ENCODE results near the gene RPL10.
A peak's percentile ranks its signal among the peaks of the same experiment; 100 is the strongest.

Gene RPL10

GRCh38 chrX:154402622-154403127, 4.5 kb downstream of the RPL10 start:
- no peak overlapping the region for H2AFZ ChIP-seq (ENCODE audit: low read length, unreplicated experiment)
- H3K36me3 ChIP-seq (ENCODE audit: insufficient read depth, low read length): peaks cover 14% of the 10 kb centered on the region; the same call in 1 of the 2 replicates
- peaks cover 16% of the 10 kb centered on the region for H3K79me2 ChIP-seq (ENCODE audit: control insufficient read depth, insufficient read depth, low read length, unreplicated experiment)
- H3K27me3 ChIP-seq (ENCODE audit: insufficient read depth, low read length): no peaks in the 10 kb centered on the region
- H3K4me1 ChIP-seq (ENCODE audit: control insufficient read depth, insufficient read depth, low read length, unreplicated experiment): peaks cover 3% of the 10 kb centered on the region
- no peak overlapping the region for H3K27ac ChIP-seq (ENCODE audit: low read depth, low read length)
- H3K4me3 ChIP-seq (ENCODE audit: low read depth, low read length): no peak overlapping the region

GRCh38 chrX:154403192-154403591, 5.0 kb downstream of the RPL10 start:
- Histone ChIP-seq H3K36me3 (ENCODE audit: insufficient read depth, low read length) (peaks cover 14% of the 10 kb centered on the region; the same call in 1 of the 2 replicates), H3K27ac (ENCODE audit: low read depth, low read length) (no peak overlapping the region), H3K4me1 (ENCODE audit: control insufficient read depth, insufficient read depth, low read length, unreplicated experiment) (peaks cover 3% of the 10 kb centered on the region), H3K27me3 (ENCODE audit: insufficient read depth, low read length) (no peaks in the 10 kb centered on the region), H3K4me3 (ENCODE audit: low read depth, low read length) (no peak overlapping the region), H2AFZ (ENCODE audit: low read length, unreplicated experiment) (no peak overlapping the region), H3K79me2 (ENCODE audit: control insufficient read depth, insufficient read depth, low read length, unreplicated experiment) (peaks cover 17% of the 10 kb centered on the region)

GRCh38 chrX:154403858-154404257, 5.7 kb downstream of the RPL10 start:
- H3K4me1 ChIP-seq (ENCODE audit: control insufficient read depth, insufficient read depth, low read length, unreplicated experiment): peaks cover 5% of the 10 kb centered on the region
- peaks cover 17% of the 10 kb centered on the region for H3K79me2 ChIP-seq (ENCODE audit: control insufficient read depth, insufficient read depth, low read length, unreplicated experiment)
- H3K4me3 ChIP-seq (ENCODE audit: low read depth, low read length): no peak overlapping the region
- H2AFZ ChIP-seq (ENCODE audit: low read length, unreplicated experiment): no peak overlapping the region
- H3K27ac ChIP-seq (ENCODE audit: low read depth, low read length): no peak overlapping the region
- H3K27me3 ChIP-seq (ENCODE audit: insufficient read depth, low read length): no peaks in the 10 kb centered on the region
- H3K36me3 ChIP-seq (ENCODE audit: insufficient read depth, low read length): peaks cover 12% of the 10 kb centered on the region; the same call in 1 of the 2 replicates

DNA sequence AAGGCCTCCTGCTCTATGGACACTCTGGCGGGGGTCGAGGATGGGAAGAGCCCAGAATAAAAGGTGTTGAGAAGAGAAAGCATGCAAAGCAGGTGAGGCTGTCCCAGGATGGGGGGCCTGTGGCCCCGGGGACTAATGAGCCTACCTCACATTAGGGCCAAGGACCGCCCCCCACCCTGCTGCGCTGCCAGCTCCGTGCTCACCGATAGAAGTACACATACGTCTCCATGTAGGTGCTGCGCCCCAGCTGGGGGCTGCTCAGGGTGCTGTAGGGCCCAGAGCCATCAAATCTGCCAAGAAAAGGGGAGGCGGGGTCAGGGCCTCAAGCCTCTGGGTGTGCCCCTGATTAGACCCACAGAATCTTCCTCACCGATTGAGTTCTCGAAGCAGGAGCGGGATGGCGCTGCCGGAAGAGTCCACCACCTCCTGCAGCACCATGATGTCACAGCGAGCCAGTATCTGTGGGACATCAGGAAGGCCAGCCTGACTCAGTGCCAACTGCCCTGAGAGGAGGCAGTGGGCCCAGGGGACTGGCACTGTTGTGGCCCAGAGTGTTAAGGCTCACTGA, 6.5 kb downstream of the RPL10 start:
- H3K36me3 ChIP-seq (ENCODE audit: insufficient read depth, low read length): peaks cover 4% of the 10 kb centered on the region; the same call in 1 of the 2 replicates
- no peaks in the 10 kb centered on the region for H3K27me3 ChIP-seq (ENCODE audit: insufficient read depth, low read length)
- peaks cover 16% of the 10 kb centered on the region for H3K79me2 ChIP-seq (ENCODE audit: control insufficient read depth, insufficient read depth, low read length, unreplicated experiment)
- no peak overlapping the region for H3K4me3 ChIP-seq (ENCODE audit: low read depth, low read length)
- peaks cover 5% of the 10 kb centered on the region for H3K4me1 ChIP-seq (ENCODE audit: control insufficient read depth, insufficient read depth, low read length, unreplicated experiment)
- H3K27ac ChIP-seq (ENCODE audit: low read depth, low read length): no peak overlapping the region
- H2AFZ ChIP-seq (ENCODE audit: low read length, unreplicated experiment): no peak overlapping the region

GRCh38 chrX:154408659-154409221, 10.6 kb downstream of the RPL10 start:
- peak overlapping the region; percentile 59 for H3K27ac ChIP-seq (ENCODE audit: low read depth, low read length)

GRCh38 chrX:154409222-154409871, 11.2 kb downstream of the RPL10 start, which contains the start of gene DNASE1L1:
Gene DNASE1L1, minus strand, starts transcription at chrX:154409254. Its CDS starts 3,686 bp downstream, at chrX:154405568.
- Histone ChIP-seq H3K36me3 (ENCODE audit: insufficient read depth, low read length) (no peaks in the 10 kb centered on the region), H3K4me3 (ENCODE audit: low read depth, low read length) (peak within 1 kb of the TSS; percentile 80), H3K27ac (ENCODE audit: low read depth, low read length) (peak within 1 kb of the TSS; percentile 59), H3K4me1 (ENCODE audit: control insufficient read depth, insufficient read depth, low read length, unreplicated experiment) (peaks cover 11% of the 10 kb centered on the region), H3K27me3 (ENCODE audit: insufficient read depth, low read length) (no peaks in the 10 kb centered on the region), H3K79me2 (ENCODE audit: control insufficient read depth, insufficient read depth, low read length, unreplicated experiment) (peaks cover 12% of the 10 kb centered on the region), H2AFZ (ENCODE audit: low read length, unreplicated experiment) (no peak within 1 kb of the TSS)

More at GRCh38 chrX:154408659-154409221, 10.6 kb downstream of the RPL10 start:
- Histone ChIP-seq H3K4me3 (ENCODE audit: low read depth, low read length) (peak overlapping the region; percentile 80), H3K36me3 (ENCODE audit: insufficient read depth, low read length) (no peaks in the 10 kb centered on the region), H3K79me2 (ENCODE audit: control insufficient read depth, insufficient read depth, low read length, unreplicated experiment) (peaks cover 12% of the 10 kb centered on the region), H2AFZ (ENCODE audit: low read length, unreplicated experiment) (no peak overlapping the region), H3K4me1 (ENCODE audit: control insufficient read depth, insufficient read depth, low read length, unreplicated experiment) (peaks cover 11% of the 10 kb centered on the region), H3K27me3 (ENCODE audit: insufficient read depth, low read length) (no peaks in the 10 kb centered on the region)

GRCh38 chrX:154411981-154412340, 13.8 kb downstream of the RPL10 start:
- no peak overlapping the region for H2AFZ ChIP-seq (ENCODE audit: low read length, unreplicated experiment)
- peak overlapping the region; percentile 89 for H3K4me3 ChIP-seq (ENCODE audit: low read depth, low read length)
- peaks cover 11% of the 10 kb centered on the region for H3K4me1 ChIP-seq (ENCODE audit: control insufficient read depth, insufficient read depth, low read length, unreplicated experiment)
- H3K79me2 ChIP-seq (ENCODE audit: control insufficient read depth, insufficient read depth, low read length, unreplicated experiment): peaks cover 12% of the 10 kb centered on the region
- H3K27me3 ChIP-seq (ENCODE audit: insufficient read depth, low read length): no peaks in the 10 kb centered on the region
- no peaks in the 10 kb centered on the region for H3K36me3 ChIP-seq (ENCODE audit: insufficient read depth, low read length)
- peak overlapping the region; percentile 39 for H3K27ac ChIP-seq (ENCODE audit: low read depth, low read length)

DNA sequence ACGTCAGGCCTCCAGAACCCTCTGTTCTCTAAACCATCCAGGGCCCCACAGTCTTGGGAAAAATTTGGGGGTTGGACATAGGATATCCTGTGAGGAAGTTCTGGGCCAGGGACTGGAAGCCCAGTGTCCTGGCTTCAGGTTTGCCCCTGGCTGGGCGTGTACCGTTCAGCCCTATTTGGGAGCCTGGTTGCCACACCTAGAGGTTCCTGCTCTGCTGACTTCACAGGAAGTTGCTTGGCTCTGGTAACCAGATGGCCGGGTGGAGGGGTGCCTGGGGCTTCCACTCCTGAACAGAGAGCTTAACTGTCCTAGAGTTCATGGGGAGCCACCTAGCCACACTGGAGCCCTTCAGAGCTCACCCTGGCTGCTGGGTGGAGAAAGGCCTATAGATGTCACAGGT, 14.3 kb downstream of the RPL10 start:
- peak overlapping the region; percentile 26; the same call in 1 of the 2 replicates for H3K27ac ChIP-seq (ENCODE audit: low read depth, low read length)
- H3K4me3 ChIP-seq (ENCODE audit: low read depth, low read length): peak overlapping the region; percentile 89
- H3K79me2 ChIP-seq (ENCODE audit: control insufficient read depth, insufficient read depth, low read length, unreplicated experiment): peaks cover 12% of the 10 kb centered on the region

DNA sequence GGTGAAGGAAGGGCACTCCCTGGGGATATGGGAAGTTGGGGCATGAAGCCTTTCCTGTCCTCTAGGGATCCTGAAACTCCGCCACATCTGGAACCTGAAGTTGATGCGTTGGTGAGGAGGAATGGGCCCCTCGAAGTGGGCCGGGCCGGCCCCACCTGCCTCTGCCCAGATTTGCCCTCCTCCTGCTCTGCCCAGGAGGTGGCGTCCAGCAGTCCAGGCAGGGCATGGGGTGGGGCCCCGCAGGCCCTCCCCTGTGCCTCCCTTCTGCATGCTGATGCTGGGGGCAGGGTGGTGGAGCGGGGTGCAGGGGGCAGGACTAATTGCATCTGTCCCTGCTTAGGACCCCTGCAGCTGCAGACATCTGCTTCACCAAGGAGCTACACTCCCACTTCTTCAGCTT, 15.0 kb downstream of the RPL10 start:
- Histone ChIP-seq H3K36me3 (ENCODE audit: insufficient read depth, low read length) (no peaks in the 10 kb centered on the region), H3K27me3 (ENCODE audit: insufficient read depth, low read length) (no peaks in the 10 kb centered on the region), H3K79me2 (ENCODE audit: control insufficient read depth, insufficient read depth, low read length, unreplicated experiment) (peaks cover 12% of the 10 kb centered on the region), H3K4me3 (ENCODE audit: low read depth, low read length) (no peak overlapping the region), H3K27ac (ENCODE audit: low read depth, low read length) (no peak overlapping the region), H2AFZ (ENCODE audit: low read length, unreplicated experiment) (no peak overlapping the region), H3K4me1 (ENCODE audit: control insufficient read depth, insufficient read depth, low read length, unreplicated experiment) (peaks cover 11% of the 10 kb centered on the region)

More for the DNA sequence above, 14.3 kb downstream of the RPL10 start:
- Histone ChIP-seq H2AFZ (ENCODE audit: low read length, unreplicated experiment) (no peak overlapping the region), H3K27me3 (ENCODE audit: insufficient read depth, low read length) (no peaks in the 10 kb centered on the region), H3K36me3 (ENCODE audit: insufficient read depth, low read length) (no peaks in the 10 kb centered on the region), H3K4me1 (ENCODE audit: control insufficient read depth, insufficient read depth, low read length, unreplicated experiment) (peaks cover 11% of the 10 kb centered on the region)

DNA sequence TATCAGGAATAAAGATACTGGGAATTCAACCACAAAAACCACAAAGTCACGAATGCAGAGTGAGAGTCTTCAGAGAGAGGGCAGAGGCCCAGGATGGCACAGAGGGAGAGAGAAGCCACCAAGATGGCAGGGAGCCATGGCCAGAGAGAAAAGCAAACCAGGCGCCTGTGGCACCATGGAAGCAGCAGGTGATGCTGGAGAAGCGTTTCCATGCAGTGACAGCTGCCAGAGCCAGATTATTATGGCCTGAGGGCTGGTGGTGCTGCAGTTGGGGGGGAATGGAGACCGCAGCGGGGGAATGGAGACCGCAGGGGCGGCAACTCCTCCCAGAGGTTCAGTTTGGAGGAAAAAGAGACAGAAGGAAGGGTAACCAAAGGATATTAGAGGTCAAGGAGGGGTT, 19.0 kb downstream of the RPL10 start:
- Histone ChIP-seq H3K4me1 (ENCODE audit: control insufficient read depth, insufficient read depth, low read length, unreplicated experiment) (peaks cover 8% of the 10 kb centered on the region), H3K4me3 (ENCODE audit: low read depth, low read length) (no peak overlapping the region), H3K36me3 (ENCODE audit: insufficient read depth, low read length) (no peaks in the 10 kb centered on the region), H3K27me3 (ENCODE audit: insufficient read depth, low read length) (no peaks in the 10 kb centered on the region), H2AFZ (ENCODE audit: low read length, unreplicated experiment) (no peak overlapping the region), H3K27ac (ENCODE audit: low read depth, low read length) (no peak overlapping the region), H3K79me2 (ENCODE audit: control insufficient read depth, insufficient read depth, low read length, unreplicated experiment) (no peaks in the 10 kb centered on the region)
